Measurements from ENCODE around the gene PICALM.

Gene PICALM

GRCh38 chr11:86067851-86068137, 1.1 kb downstream of the PICALM start:
- H3K27me3 Mint-ChIP-seq (ENCODE audit: low read depth), result no peaks in the 10 kb centered on the region
- H3K27ac Mint-ChIP-seq, result peak overlapping the region; percentile 93 to 100 (median 98)
- H3K36me3 Mint-ChIP-seq (ENCODE audit: low read depth), result no peaks in the 10 kb centered on the region
- H3K9me3 Mint-ChIP-seq, result no peaks in the 10 kb centered on the region
- H3K4me1 Mint-ChIP-seq, result peaks cover 43% of the 10 kb centered on the region
- TF ChIP-seq CTCF (IDR thresholded peaks at IDR 0.05; ENCODE audit: unreplicated experiment in 3 of 3), result no peak
- peak overlapping the region; percentile 96 to 100 (median 98) for H3K4me3 Mint-ChIP-seq

GRCh38 chr11:86067009-86067850, 1.7 kb downstream of the PICALM start:
- Mint-ChIP-seq H3K27ac (peak overlapping the region; percentile 93 to 100 (median 98)), H3K27me3 (ENCODE audit: low read depth) (no peaks in the 10 kb centered on the region), H3K4me3 (peak overlapping the region; percentile 96 to 100 (median 98)), H3K4me1 (peaks cover 47% of the 10 kb centered on the region), H3K9me3 (no peaks in the 10 kb centered on the region), H3K36me3 (ENCODE audit: low read depth) (no peaks in the 10 kb centered on the region)
- no peak for TF ChIP-seq CTCF (IDR thresholded peaks at IDR 0.05; ENCODE audit: unreplicated experiment in 3 of 3)

DNA sequence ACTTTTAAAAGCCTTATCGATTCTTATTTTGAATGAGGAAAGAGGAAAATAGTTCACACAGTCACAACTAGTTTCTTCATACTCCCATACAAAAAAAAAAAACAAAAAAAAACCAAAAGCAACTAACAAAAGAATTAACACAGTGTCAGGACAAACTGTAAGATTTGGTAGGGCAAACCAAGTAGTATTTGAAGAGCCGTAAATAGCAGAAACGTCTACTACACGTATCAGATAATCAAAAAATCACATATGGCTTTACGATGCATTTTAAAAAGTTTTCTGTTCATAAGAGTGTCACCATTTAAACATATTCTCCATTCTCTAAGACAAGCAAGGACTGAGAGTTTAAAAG, 2.3 kb downstream of the PICALM start:
- Mint-ChIP-seq H3K27me3 (ENCODE audit: low read depth) (no peaks in the 10 kb centered on the region), H3K4me1 (peaks cover 52% of the 10 kb centered on the region), H3K27ac (peak overlapping the region; percentile 93 to 100 (median 98)), H3K4me3 (peak overlapping the region; percentile 96 to 100 (median 98)), H3K36me3 (ENCODE audit: low read depth) (peaks cover 4% of the 10 kb centered on the region), H3K9me3 (no peaks in the 10 kb centered on the region)
- no peak for TF ChIP-seq CTCF (IDR thresholded peaks at IDR 0.05; ENCODE audit: unreplicated experiment in 3 of 3)

DNA sequence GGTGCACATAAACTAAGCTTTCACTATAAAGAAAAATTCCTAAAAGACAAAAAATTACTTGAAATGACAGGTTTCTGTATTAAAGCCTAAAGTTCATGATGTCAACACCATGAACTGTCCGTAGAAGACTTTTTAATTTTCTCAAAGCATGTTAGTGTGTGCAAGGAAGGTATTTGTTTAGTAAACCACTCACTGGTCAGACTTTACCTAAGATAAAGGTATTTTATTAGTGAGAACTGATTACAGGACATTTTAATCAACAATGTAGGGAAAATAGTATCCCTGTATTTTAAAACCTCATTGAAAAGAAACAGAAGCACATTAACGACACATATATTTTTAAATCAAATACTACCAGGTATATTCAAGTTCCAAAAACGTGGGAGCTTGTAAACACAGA, 2.9 kb downstream of the PICALM start:
- Mint-ChIP-seq H3K27ac (peak overlapping the region; percentile 93 to 100 (median 98)), H3K9me3 (no peaks in the 10 kb centered on the region), H3K4me1 (peaks cover 55% of the 10 kb centered on the region), H3K27me3 (ENCODE audit: low read depth) (no peaks in the 10 kb centered on the region), H3K4me3 (peak overlapping the region; percentile 96 to 100 (median 98)), H3K36me3 (ENCODE audit: low read depth) (peaks cover 4% of the 10 kb centered on the region)
- no peak for TF ChIP-seq CTCF (IDR thresholded peaks at IDR 0.05; ENCODE audit: unreplicated experiment in 3 of 3)

GRCh38 chr11:86064220-86064803, 4.6 kb downstream of the PICALM start:
- peak overlapping the region; percentile 44 to 68 (median 54) for H3K4me3 Mint-ChIP-seq
- H3K27ac Mint-ChIP-seq, result peak overlapping the region; percentile 42 to 69 (median 50)
- H3K36me3 Mint-ChIP-seq (ENCODE audit: low read depth), result peaks cover 4% of the 10 kb centered on the region
- H3K27me3 Mint-ChIP-seq (ENCODE audit: low read depth), result no peaks in the 10 kb centered on the region
- no peaks in the 10 kb centered on the region for H3K9me3 Mint-ChIP-seq
- peaks cover 51% of the 10 kb centered on the region for H3K4me1 Mint-ChIP-seq
- TF ChIP-seq CTCF (IDR thresholded peaks at IDR 0.05; ENCODE audit: unreplicated experiment in 3 of 3), result no peak
